H9 (cell line): ENCODE measurements around the gene PPFIBP1. TPM values are rescaled to one million over a fixed set of nuclear protein-coding genes. Genes with fewer than 3 reads are reported as not detected.

Source experiments
- DNase-seq: peaks from one replicate; pipeline ENCODE4 v3.0.0-alpha.2; 2017
- H2AFZ ChIP-seq: one replicate; pipeline ENCODE4 v1.6.1; 2013; ENCODE audit warnings: mild to moderate bottlenecking, low read length, control low read depth, moderate library complexity
- H2AK5ac ChIP-seq: 2 replicates; pipeline ENCODE4 v1.6.1; 2013; ENCODE audit warnings: low read length, control low read depth, mixed read lengths; ENCODE audit not compliant: insufficient read length
- H2BK120ac ChIP-seq: one replicate; pipeline ENCODE4 v1.6.1; 2013; ENCODE audit warnings: low read depth, mild to moderate bottlenecking, low read length, control low read depth, inconsistent platforms; ENCODE audit not compliant: poor library complexity, severe bottlenecking
- H2BK12ac ChIP-seq: 2 replicates; pipeline ENCODE4 v1.6.1; 2013; ENCODE audit warnings: low read length, control low read depth, mixed read lengths, low read depth; ENCODE audit not compliant: insufficient read length
- H2BK15ac ChIP-seq: 2 replicates; pipeline ENCODE4 v1.6.1; 2013; ENCODE audit warnings: low read depth, low read length, control low read depth
- H2BK20ac ChIP-seq: one replicate; pipeline ENCODE4 v1.6.1; 2013; ENCODE audit warnings: low read depth, mild to moderate bottlenecking, low read length, control low read depth, inconsistent platforms; ENCODE audit not compliant: poor library complexity, severe bottlenecking
- H2BK5ac ChIP-seq: 2 replicates; pipeline ENCODE4 v1.6.1; 2013; ENCODE audit warnings: low read length, control low read depth, mixed read lengths; ENCODE audit not compliant: insufficient read length
- H3K14ac ChIP-seq: 2 replicates; pipeline ENCODE4 v1.6.1; 2013; ENCODE audit warnings: low read length, control low read depth; ENCODE audit not compliant: insufficient read depth
- H3K18ac ChIP-seq: 2 replicates; pipeline ENCODE4 v1.6.1; 2013; ENCODE audit warnings: low read depth, mild to moderate bottlenecking, mixed read lengths, low read length, control low read depth; ENCODE audit not compliant: insufficient read length
- H3K23ac ChIP-seq: 2 replicates; pipeline ENCODE4 v1.6.1; 2013; ENCODE audit warnings: low read length, control low read depth, mixed read lengths, low read depth; ENCODE audit not compliant: insufficient read length
- H3K23me2 ChIP-seq: 2 replicates; pipeline ENCODE4 v1.6.1; 2013; ENCODE audit warnings: low read depth, mild to moderate bottlenecking, mixed read lengths, low read length, control low read depth; ENCODE audit not compliant: insufficient read length, poor library complexity, severe bottlenecking
- H3K27ac ChIP-seq: 2 replicates; pipeline ENCODE4 v1.5.1; 2013; ENCODE audit warnings: low read length, control low read depth, mixed read lengths, low read depth; ENCODE audit not compliant: insufficient read length
- H3K27me3 ChIP-seq: 2 replicates; pipeline ENCODE4 v1.6.1; 2013; ENCODE audit warnings: low read length, control low read depth, inconsistent platforms; ENCODE audit not compliant: insufficient read depth
- H3K4ac ChIP-seq: 2 replicates; pipeline ENCODE4 v1.6.1; 2013; ENCODE audit warnings: low read depth, mild to moderate bottlenecking, control low read depth, inconsistent platforms, low read length, moderate library complexity
- H3K4me1 ChIP-seq: 2 replicates; pipeline ENCODE4 v1.6.1; 2013; ENCODE audit warnings: low read length, control low read depth, inconsistent platforms; ENCODE audit not compliant: insufficient read depth
- H3K4me2 ChIP-seq: 2 replicates; pipeline ENCODE4 v1.6.1; 2013; ENCODE audit warnings: low read length, control low read depth, mixed read lengths; ENCODE audit not compliant: insufficient read length, insufficient read depth
- H3K56ac ChIP-seq: 2 replicates; pipeline ENCODE4 v1.6.1; 2013; ENCODE audit warnings: low read depth, mild to moderate bottlenecking, mixed read lengths, low read length, control low read depth; ENCODE audit not compliant: insufficient read length
- H3K79me1 ChIP-seq: 2 replicates; pipeline ENCODE4 v1.6.1; 2013; ENCODE audit warnings: low read depth, mild to moderate bottlenecking, moderate library complexity, low read length, control low read depth, inconsistent platforms; ENCODE audit not compliant: insufficient read depth, poor library complexity, severe bottlenecking
- H3K79me2 ChIP-seq: 2 replicates; pipeline ENCODE4 v1.6.1; 2013; ENCODE audit warnings: low read length, control low read depth, inconsistent platforms; ENCODE audit not compliant: insufficient read depth
- H3K9ac ChIP-seq: 2 replicates; pipeline ENCODE4 v1.6.1; 2013; ENCODE audit warnings: low read length, control low read depth, mixed read lengths; ENCODE audit not compliant: insufficient read length; ENCODE audit errors: extremely low read depth
- H3K9me3 ChIP-seq: one replicate; pipeline ENCODE4 v1.6.1; 2013; ENCODE audit warnings: low read depth, low read length, inconsistent platforms; ENCODE audit not compliant: control insufficient read depth
- H3T11ph ChIP-seq: one replicate; pipeline ENCODE4 v1.6.1; 2013; ENCODE audit warnings: mild to moderate bottlenecking, low read length, control low read depth, inconsistent platforms
- H4K20me1 ChIP-seq: one replicate; pipeline ENCODE4 v1.6.1; 2013; ENCODE audit not compliant: control insufficient read depth, insufficient read length, insufficient read depth
- H4K5ac ChIP-seq: 2 replicates; pipeline ENCODE4 v1.6.1; 2013; ENCODE audit warnings: low read depth, mild to moderate bottlenecking, mixed read lengths, low read length, control low read depth; ENCODE audit not compliant: insufficient read length
- H4K8ac ChIP-seq: replicated peaks from 2 replicates; pipeline ENCODE4 v1.6.1; 2013; ENCODE audit warnings: low read length, control low read depth, mixed read lengths, low read depth; ENCODE audit not compliant: insufficient read length
- H4K91ac ChIP-seq: 2 replicates; pipeline ENCODE4 v1.6.1; 2013; ENCODE audit warnings: low read depth, mild to moderate bottlenecking, moderate library complexity, mixed read lengths, low read length, control low read depth; ENCODE audit not compliant: insufficient read length
- H3K27ac Mint-ChIP-seq, 3 experiments: 2 replicates in 2 of 3; 3 replicates in 1 of 3; pipeline ENCODE4 v1.8.0; 2020 to 2021; ENCODE audit warnings: mixed read lengths in 3 of 3, mild to moderate bottlenecking in 1 of 3, moderate library complexity in 1 of 3
- H3K27me3 Mint-ChIP-seq: 2 replicates; pipeline ENCODE4 v1.8.0; 2021; ENCODE audit warnings: low read depth, mild to moderate bottlenecking, moderate library complexity, mixed read lengths
- H3K36me3 Mint-ChIP-seq, 3 experiments: 2 replicates in 2 of 3; 3 replicates in 1 of 3; pipeline ENCODE4 v1.8.0; 2020 to 2021; ENCODE audit warnings: low read depth in 3 of 3, mixed read lengths in 3 of 3; ENCODE audit not compliant: insufficient read depth in 1 of 3
- H3K4me1 Mint-ChIP-seq, 2 experiments: 2 replicates each; pipeline ENCODE4 v1.8.0; 2020; ENCODE audit warnings: mixed read lengths in 2 of 2
- H3K4me3 Mint-ChIP-seq, 2 experiments: 2 replicates in 1 of 2; 3 replicates in 1 of 2; pipeline ENCODE4 v1.8.0; 2020 to 2021; ENCODE audit warnings: mild to moderate bottlenecking in 2 of 2, mixed read lengths in 2 of 2, moderate library complexity in 1 of 2
- H3K9me3 Mint-ChIP-seq, 2 experiments: 2 replicates in 1 of 2; 3 replicates in 1 of 2; pipeline ENCODE4 v1.8.0; 2020; ENCODE audit warnings: mild to moderate bottlenecking in 2 of 2, mixed read lengths in 2 of 2, moderate library complexity in 1 of 2
- WGBS: extraction: QIAGEN DNeasy Blood & Tissue Kit; methylation state at CpG from one replicate; pipeline ENCODE4 v1.1.7; 2013; ENCODE audit warnings: missing lambda C conversion rate, low lambda C conversion rate, mixed read lengths; ENCODE audit not compliant: insufficient read length; ENCODE audit errors: extremely low coverage; 5-methylcytosine and 5-hydroxymethylcytosine counted together
- total RNA-seq: library from RNA; stranded (reverse); gene quantifications from 2 replicates; pipeline ENCODE4 v1.2.1, GENCODE V29; 2021
- TF ChIP-seq, protein P1 (sequence below): fragments of 200-600 bp; sonication (generic); conservative IDR thresholded peaks from 3 replicates; pipeline ENCODE4 v1.8.0; 2021; ENCODE audit warnings: antibody characterized with exemption, mild to moderate bottlenecking

The PPFIBP1 gene
- total RNA-seq, 1 experiment from 2014 or later: 29.2 TPM

DNA sequence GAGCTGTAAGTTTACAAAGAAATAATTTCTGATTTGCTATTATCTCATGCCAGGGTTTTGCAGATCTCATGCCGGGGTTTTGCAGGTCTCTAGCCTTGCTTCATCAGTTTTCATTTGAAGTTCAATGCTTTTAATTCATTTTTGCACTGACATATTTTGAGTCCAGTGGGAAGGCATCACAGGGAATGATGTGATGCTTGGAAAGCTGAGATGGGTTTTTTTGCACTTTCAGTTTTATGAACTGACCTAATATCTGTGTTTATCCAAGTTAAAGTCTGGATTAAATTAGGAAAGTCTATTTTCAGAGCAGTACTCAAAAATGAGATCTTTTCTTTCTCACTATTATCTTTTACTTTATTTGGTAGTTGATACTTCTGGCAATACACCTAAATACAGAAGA is 148.6 kb downstream of the PPFIBP1 start:
- no peak overlapping the region for H4K5ac ChIP-seq
- no peak overlapping the region for H3K27ac ChIP-seq
- H3K79me1 ChIP-seq: no peaks in the 10 kb centered on the region
- Mint-ChIP-seq H3K36me3 (peaks cover 0 to 7% (median 0%) of the 10 kb centered on the region in 3 experiments; a peak in 3 of 7 replicates), H3K4me3 (no peak overlapping the region), H3K27me3 (no peaks in the 10 kb centered on the region), H3K27ac (no peak overlapping the region), H3K4me1 (no peaks in the 10 kb centered on the region), H3K9me3 (no peaks in the 10 kb centered on the region)
- H3T11ph ChIP-seq: no peak overlapping the region
- no peak overlapping the region for H2BK15ac ChIP-seq
- H2BK12ac ChIP-seq: no peak overlapping the region
- H3K23ac ChIP-seq: no peak overlapping the region
- no peak overlapping the region for H3K18ac ChIP-seq
- no peak overlapping the region for H3K4me2 ChIP-seq
- WGBS: no CpG with 5 or more reads among the region's 1 CpG
- H3K4ac ChIP-seq: no peak overlapping the region
- H4K20me1 ChIP-seq: no peaks in the 10 kb centered on the region
- H3K23me2 ChIP-seq: no peaks in the 10 kb centered on the region
- H4K91ac ChIP-seq: no peak overlapping the region
- H3K9ac ChIP-seq: no peak overlapping the region
- no peak overlapping the region for H2BK5ac ChIP-seq
- no peaks in the 10 kb centered on the region for H3K79me2 ChIP-seq
- no peak overlapping the region for H2BK120ac ChIP-seq
- no peaks in the 10 kb centered on the region for H3K27me3 ChIP-seq
- no peaks in the 10 kb centered on the region for H3K9me3 ChIP-seq
- H2BK20ac ChIP-seq: no peak overlapping the region
- no peaks in the 10 kb centered on the region for H3K4me1 ChIP-seq
- TF ChIP-seq, protein P1, sequence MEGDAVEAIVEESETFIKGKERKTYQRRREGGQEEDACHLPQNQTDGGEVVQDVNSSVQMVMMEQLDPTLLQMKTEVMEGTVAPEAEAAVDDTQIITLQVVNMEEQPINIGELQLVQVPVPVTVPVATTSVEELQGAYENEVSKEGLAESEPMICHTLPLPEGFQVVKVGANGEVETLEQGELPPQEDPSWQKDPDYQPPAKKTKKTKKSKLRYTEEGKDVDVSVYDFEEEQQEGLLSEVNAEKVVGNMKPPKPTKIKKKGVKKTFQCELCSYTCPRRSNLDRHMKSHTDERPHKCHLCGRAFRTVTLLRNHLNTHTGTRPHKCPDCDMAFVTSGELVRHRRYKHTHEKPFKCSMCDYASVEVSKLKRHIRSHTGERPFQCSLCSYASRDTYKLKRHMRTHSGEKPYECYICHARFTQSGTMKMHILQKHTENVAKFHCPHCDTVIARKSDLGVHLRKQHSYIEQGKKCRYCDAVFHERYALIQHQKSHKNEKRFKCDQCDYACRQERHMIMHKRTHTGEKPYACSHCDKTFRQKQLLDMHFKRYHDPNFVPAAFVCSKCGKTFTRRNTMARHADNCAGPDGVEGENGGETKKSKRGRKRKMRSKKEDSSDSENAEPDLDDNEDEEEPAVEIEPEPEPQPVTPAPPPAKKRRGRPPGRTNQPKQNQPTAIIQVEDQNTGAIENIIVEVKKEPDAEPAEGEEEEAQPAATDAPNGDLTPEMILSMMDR: no peak
- no peak for DNase-seq
- no peak overlapping the region for H4K8ac ChIP-seq
- no peak overlapping the region for H2AK5ac ChIP-seq
- H3K14ac ChIP-seq: no peak overlapping the region
- H3K56ac ChIP-seq: no peak overlapping the region
- no peak overlapping the region for H2AFZ ChIP-seq
